Measurements from ENCODE around the gene GEN1.

Gene GEN1

GRCh38 chr2:17713291-17713690, 40.6 kb upstream of the GEN1 start:
- DNase-seq: no peak
- Histone ChIP-seq H3K27ac (no peak overlapping the region), H3K9me3 (ENCODE audit: severe bottlenecking) (no peaks in the 10 kb centered on the region), H3K27me3 (ENCODE audit: insufficient read depth, low read depth, severe bottlenecking) (no peaks in the 10 kb centered on the region), H3K36me3 (peaks cover 93% of the 10 kb centered on the region), H3K4me3 (ENCODE audit: low read depth, low read length) (no peak overlapping the region)
- TF ChIP-seq CTCF (IDR thresholded peaks at IDR 0.05; ENCODE audit: low read depth, low read length): no peak

- H3K27me3 ChIP-seq (ENCODE audit: insufficient read depth, low read depth, severe bottlenecking): no peaks in the 10 kb centered on the region
- H3K36me3 ChIP-seq: peaks cover 93% of the 10 kb centered on the region
- H3K27ac ChIP-seq: peak overlapping the region; percentile 23; the same call in 1 of the 2 replicates
- no peak for TF ChIP-seq CTCF (IDR thresholded peaks at IDR 0.05; ENCODE audit: low read depth, low read length)
- no peaks in the 10 kb centered on the region for H3K9me3 ChIP-seq (ENCODE audit: severe bottlenecking)
- H3K4me3 ChIP-seq (ENCODE audit: low read depth, low read length): no peak overlapping the region
- DNase-seq: no peak
Observed at GRCh38 chr2:17717666-17718065, 36.3 kb upstream of the GEN1 start.

- Histone ChIP-seq H3K36me3 (peaks cover 91% of the 10 kb centered on the region), H3K4me3 (ENCODE audit: low read depth, low read length) (no peak overlapping the region)
- peak; percentile 24 for DNase-seq
Observed at GRCh38 chr2:17718689-17719088, 35.2 kb upstream of the GEN1 start.

GRCh38 chr2:17719562-17720371, 34.2 kb upstream of the GEN1 start:
- Histone ChIP-seq H3K4me3 (ENCODE audit: low read depth, low read length) (no peak overlapping the region), H3K36me3 (peaks cover 92% of the 10 kb centered on the region), H3K9me3 (ENCODE audit: severe bottlenecking) (no peaks in the 10 kb centered on the region), H3K27ac (peak overlapping the region; percentile 75), H3K27me3 (ENCODE audit: insufficient read depth, low read depth, severe bottlenecking) (no peaks in the 10 kb centered on the region)
- no peak for DNase-seq
- TF ChIP-seq CTCF (IDR thresholded peaks at IDR 0.05; ENCODE audit: low read depth, low read length): peak; percentile 58

More at GRCh38 chr2:17718689-17719088, 35.2 kb upstream of the GEN1 start:
- no peak for TF ChIP-seq CTCF (IDR thresholded peaks at IDR 0.05; ENCODE audit: low read depth, low read length)
- Histone ChIP-seq H3K9me3 (ENCODE audit: severe bottlenecking) (no peaks in the 10 kb centered on the region), H3K27ac (peak overlapping the region; percentile 75), H3K27me3 (ENCODE audit: insufficient read depth, low read depth, severe bottlenecking) (no peaks in the 10 kb centered on the region)

GRCh38 chr2:17728210-17728609, 25.7 kb upstream of the GEN1 start:
- no peak for TF ChIP-seq CTCF (IDR thresholded peaks at IDR 0.05; ENCODE audit: low read depth, low read length)
- Histone ChIP-seq H3K27ac (no peak overlapping the region), H3K9me3 (ENCODE audit: severe bottlenecking) (no peaks in the 10 kb centered on the region), H3K4me3 (ENCODE audit: low read depth, low read length) (no peak overlapping the region), H3K27me3 (ENCODE audit: insufficient read depth, low read depth, severe bottlenecking) (no peaks in the 10 kb centered on the region), H3K36me3 (peaks cover 83% of the 10 kb centered on the region)
- DNase-seq: no peak

Measured in WERI-Rb-1 (cell line).